ENCODE results near the gene TACC3. TPM values are rescaled to one million over a fixed set of nuclear protein-coding genes. Genes with fewer than 3 reads are reported as not detected.

The TACC3 gene
- total RNA-seq, 2 donors from 2014 or later: 4.3 to 35.6 TPM

DNA sequence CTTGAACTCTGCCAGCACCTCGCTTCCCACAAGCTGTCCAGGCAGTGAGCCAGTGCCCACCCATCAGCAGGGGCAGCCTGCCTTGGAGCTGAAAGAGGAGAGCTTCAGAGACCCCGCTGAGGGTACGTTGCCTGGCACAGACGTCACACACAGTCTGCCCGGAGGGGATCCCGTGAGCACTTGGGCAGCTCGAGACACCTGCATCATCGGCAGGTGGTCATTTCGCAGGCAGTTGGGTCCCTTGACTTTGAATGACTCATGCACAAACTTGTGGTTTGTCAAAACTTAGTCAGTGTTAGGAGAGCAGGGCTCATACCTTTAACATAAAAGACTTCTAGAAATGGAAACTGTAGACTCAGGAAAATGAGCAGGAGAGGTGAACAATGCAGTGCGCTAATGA, 9.9 kb downstream of the TACC3 start:
- intact Hi-C loops (cut with DNase I): no loop called here
- no peak overlapping the region for H3K27ac ChIP-seq
- H3K27me3 ChIP-seq (replicated peaks; ENCODE audit: insufficient read depth): no peaks in the 10 kb centered on the region
- H3K4me3 ChIP-seq: no peak overlapping the region
- no peaks in the 10 kb centered on the region for H3K9me3 ChIP-seq
- no peak for TF ChIP-seq POLR2A (IDR thresholded peaks at IDR 0.05)
- no peak for TF ChIP-seq POLR2AphosphoS5 (IDR thresholded peaks at IDR 0.05)
- TF ChIP-seq, protein P1, sequence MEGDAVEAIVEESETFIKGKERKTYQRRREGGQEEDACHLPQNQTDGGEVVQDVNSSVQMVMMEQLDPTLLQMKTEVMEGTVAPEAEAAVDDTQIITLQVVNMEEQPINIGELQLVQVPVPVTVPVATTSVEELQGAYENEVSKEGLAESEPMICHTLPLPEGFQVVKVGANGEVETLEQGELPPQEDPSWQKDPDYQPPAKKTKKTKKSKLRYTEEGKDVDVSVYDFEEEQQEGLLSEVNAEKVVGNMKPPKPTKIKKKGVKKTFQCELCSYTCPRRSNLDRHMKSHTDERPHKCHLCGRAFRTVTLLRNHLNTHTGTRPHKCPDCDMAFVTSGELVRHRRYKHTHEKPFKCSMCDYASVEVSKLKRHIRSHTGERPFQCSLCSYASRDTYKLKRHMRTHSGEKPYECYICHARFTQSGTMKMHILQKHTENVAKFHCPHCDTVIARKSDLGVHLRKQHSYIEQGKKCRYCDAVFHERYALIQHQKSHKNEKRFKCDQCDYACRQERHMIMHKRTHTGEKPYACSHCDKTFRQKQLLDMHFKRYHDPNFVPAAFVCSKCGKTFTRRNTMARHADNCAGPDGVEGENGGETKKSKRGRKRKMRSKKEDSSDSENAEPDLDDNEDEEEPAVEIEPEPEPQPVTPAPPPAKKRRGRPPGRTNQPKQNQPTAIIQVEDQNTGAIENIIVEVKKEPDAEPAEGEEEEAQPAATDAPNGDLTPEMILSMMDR (IDR thresholded peaks at IDR 0.05): no peak
- no peaks in the 10 kb centered on the region for H3K4me1 ChIP-seq (replicated peaks)
- H3K36me3 ChIP-seq: no peaks in the 10 kb centered on the region
- 91% methylated on average over 10 of the region's 10 CpGs for WGBS
- no peak for DNase-seq (ENCODE audit: low spot score)

DNA sequence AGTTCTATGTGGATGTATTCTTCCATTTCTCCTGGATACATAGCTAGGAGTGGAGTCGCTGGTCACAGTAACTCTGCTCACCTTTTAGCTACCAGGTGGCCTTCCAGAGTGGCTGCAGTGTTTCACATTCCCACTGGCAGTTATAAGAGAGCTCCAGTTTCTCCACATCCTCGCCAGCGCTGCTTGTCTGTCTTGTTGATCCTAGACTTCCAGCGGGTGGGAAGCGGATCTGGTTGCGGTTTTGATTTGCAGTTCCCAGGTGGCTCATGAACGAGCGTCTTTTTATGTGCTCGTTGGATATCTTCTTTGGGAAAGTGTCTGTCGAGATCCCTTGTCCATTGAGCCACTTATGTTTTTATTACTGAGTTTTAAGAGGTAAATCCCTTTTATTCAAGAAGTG, 11.6 kb downstream of the TACC3 start:
- no peaks in the 10 kb centered on the region for H3K36me3 ChIP-seq
- H3K27ac ChIP-seq: no peak overlapping the region
- no peak for DNase-seq (ENCODE audit: low spot score)
- no peak for TF ChIP-seq POLR2AphosphoS5 (IDR thresholded peaks at IDR 0.05)
- TF ChIP-seq, protein P1 (IDR thresholded peaks at IDR 0.05): no peak
- no peak for TF ChIP-seq POLR2A (IDR thresholded peaks at IDR 0.05)
- no peaks in the 10 kb centered on the region for H3K27me3 ChIP-seq (replicated peaks; ENCODE audit: insufficient read depth)
- 60% methylated on average over 10 of the region's 10 CpGs for WGBS
- no peak overlapping the region for H3K4me3 ChIP-seq
- intact Hi-C loops (cut with DNase I): no loop called here
- no peaks in the 10 kb centered on the region for H3K4me1 ChIP-seq (replicated peaks)
- H3K9me3 ChIP-seq: no peaks in the 10 kb centered on the region

DNA sequence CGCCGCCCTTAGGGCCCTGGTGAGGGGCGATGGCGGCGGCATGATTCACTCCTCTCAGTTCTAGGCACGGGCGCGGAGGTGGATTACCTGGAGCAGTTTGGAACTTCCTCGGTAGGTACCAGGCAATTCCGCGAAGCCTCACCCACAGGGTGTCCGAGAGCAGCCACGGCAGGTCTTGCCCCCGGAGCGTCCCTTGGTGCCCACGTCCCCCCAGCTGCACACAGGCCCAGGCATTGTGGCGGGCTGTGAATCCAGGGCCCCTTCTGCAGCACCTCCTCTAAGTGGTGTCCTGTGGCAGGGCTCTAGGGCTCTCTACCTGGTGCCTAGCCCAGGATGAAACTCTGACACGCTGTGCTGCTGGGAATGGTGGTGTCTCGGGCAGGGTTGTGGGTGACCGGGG, 13.9 kb downstream of the TACC3 start:
- H3K9me3 ChIP-seq: no peaks in the 10 kb centered on the region
- no peaks in the 10 kb centered on the region for H3K27me3 ChIP-seq (replicated peaks; ENCODE audit: insufficient read depth)
- intact Hi-C loops (cut with DNase I): no loop called here
- H3K4me3 ChIP-seq: no peak overlapping the region
- no peak overlapping the region for H3K27ac ChIP-seq
- no peaks in the 10 kb centered on the region for H3K4me1 ChIP-seq (replicated peaks)
- no peak for DNase-seq (ENCODE audit: low spot score)
- H3K36me3 ChIP-seq: no peaks in the 10 kb centered on the region
- no peak for TF ChIP-seq POLR2A (IDR thresholded peaks at IDR 0.05)
- TF ChIP-seq POLR2AphosphoS5 (IDR thresholded peaks at IDR 0.05): no peak
- TF ChIP-seq, protein P1 (IDR thresholded peaks at IDR 0.05): no peak
- WGBS: 91% methylated on average over 16 of the region's 20 CpGs

DNA sequence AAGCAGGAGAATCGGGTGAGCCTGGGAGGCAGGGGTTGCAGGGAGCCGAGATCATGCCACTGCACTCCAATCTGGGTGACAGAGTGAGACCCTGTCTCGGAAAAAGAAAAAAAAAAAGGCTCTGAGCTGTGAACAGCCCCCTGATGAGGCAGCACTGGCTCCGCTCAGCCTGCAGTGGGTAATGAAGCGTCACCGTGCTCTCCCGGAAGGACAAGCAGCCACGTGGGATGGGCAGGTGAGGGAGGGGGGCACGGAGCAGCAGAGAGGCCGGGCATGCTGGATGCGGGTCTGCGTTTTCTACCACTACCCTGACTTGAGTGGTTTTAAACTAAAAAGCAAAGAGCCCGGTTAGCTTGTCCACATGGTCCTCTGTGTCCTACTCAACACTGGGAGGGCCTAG, 15.5 kb downstream of the TACC3 start:
- WGBS: 93% methylated on average over 13 of the region's 13 CpGs
- TF ChIP-seq, protein P1 (IDR thresholded peaks at IDR 0.05): no peak
- Histone ChIP-seq H3K27ac (no peak overlapping the region), H3K27me3 (replicated peaks; ENCODE audit: insufficient read depth) (no peaks in the 10 kb centered on the region), H3K36me3 (no peaks in the 10 kb centered on the region), H3K9me3 (no peaks in the 10 kb centered on the region), H3K4me1 (replicated peaks) (no peaks in the 10 kb centered on the region), H3K4me3 (no peak overlapping the region)
- no peak for DNase-seq (ENCODE audit: low spot score)
- intact Hi-C loops (cut with DNase I): no loop called here

DNA sequence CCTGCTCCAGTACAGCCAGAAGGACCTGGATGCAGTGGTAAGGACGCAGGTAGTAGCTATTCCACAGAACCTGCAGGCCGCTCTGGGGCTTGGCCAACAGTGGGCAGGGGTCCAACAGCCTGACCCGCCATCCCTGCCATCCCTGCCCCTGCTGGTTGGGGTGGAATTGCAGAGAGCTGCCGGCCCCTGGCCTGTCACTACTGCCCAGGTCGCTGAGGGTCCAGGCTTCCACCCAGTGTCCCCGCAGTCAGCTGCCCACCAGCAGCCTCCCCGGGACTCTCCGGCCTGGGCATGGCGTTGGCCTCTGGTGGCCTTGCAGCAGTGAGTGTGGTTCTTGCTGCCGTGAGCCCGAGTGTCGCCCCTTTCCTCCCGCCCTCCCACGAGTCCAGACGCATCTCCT, 16.3 kb downstream of the TACC3 start:
- intact Hi-C loops (cut with DNase I): no loop called here
- 97% methylated on average over 14 of the region's 15 CpGs for whole genome bisulfite sequencing
- TF ChIP-seq POLR2AphosphoS5 (IDR thresholded peaks at IDR 0.05) (no peak), POLR2A (IDR thresholded peaks at IDR 0.05) (no peak)
- TF ChIP-seq, protein P1 (IDR thresholded peaks at IDR 0.05): no peak

More for the DNA sequence above, 16.3 kb downstream of the TACC3 start:
- Histone ChIP-seq H3K4me3 (no peak overlapping the region), H3K4me1 (replicated peaks) (no peaks in the 10 kb centered on the region), H3K27ac (no peak overlapping the region), H3K36me3 (no peaks in the 10 kb centered on the region), H3K9me3 (no peaks in the 10 kb centered on the region), H3K27me3 (replicated peaks; ENCODE audit: insufficient read depth) (no peaks in the 10 kb centered on the region)
- DNase-seq (ENCODE audit: low spot score): no peak
